Natural killer cell (primary cell): ENCODE data around the gene MCHR1. TPM values are rescaled to one million over a fixed set of nuclear protein-coding genes. Genes with fewer than 3 reads are reported as not detected.

ENCODE experiments used
- ATAC-seq, 3 donors: fragments of 150-1000 bp in 2 of 3; fragments of 200-7000 bp in 1 of 3; cut with Tn5 transposase; 1 replicate in 1 of 3; 2 replicates in 2 of 3; pipeline ENCODE4 v1.10.0; 2021; ENCODE audit warnings: mild to moderate bottlenecking in 2 of 3, moderate library complexity in 2 of 3
- DNase-seq, 2 donors: peaks; one replicate each; pipeline versions ENCODE4 v3.0.0 to v3.0.0-alpha.2; 2013 to 2021; ENCODE audit warnings: mixed read lengths in 1 of 2
- H3K27ac ChIP-seq: one replicate; pipeline ENCODE4 v1.5.1; 2013; ENCODE audit warnings: mild to moderate bottlenecking, low read length
- H3K27me3 ChIP-seq: one replicate; pipeline ENCODE4 v1.6.1; 2013; ENCODE audit warnings: low read length; ENCODE audit not compliant: control insufficient read depth, insufficient read depth
- H3K36me3 ChIP-seq: one replicate; pipeline ENCODE4 v1.6.1; 2013; ENCODE audit warnings: low read length; ENCODE audit not compliant: control insufficient read depth, insufficient read depth
- H3K4me1 ChIP-seq: one replicate; pipeline ENCODE4 v1.6.1; 2013; ENCODE audit warnings: low read length; ENCODE audit not compliant: control insufficient read depth, insufficient read depth
- H3K4me3 ChIP-seq: one replicate; pipeline ENCODE4 v1.5.1; 2013; ENCODE audit warnings: low read length
- H3K9me3 ChIP-seq: one replicate; pipeline ENCODE4 v1.6.1; 2013; ENCODE audit warnings: low read length; ENCODE audit not compliant: control insufficient read depth, insufficient read depth
- H3K27ac Mint-ChIP-seq, 2 donors: one replicate each; pipeline ENCODE4 v1.8.0; 2022; ENCODE audit warnings: mild to moderate bottlenecking in 2 of 2, mixed read lengths in 2 of 2, moderate library complexity in 1 of 2
- H3K27me3 Mint-ChIP-seq, 2 donors: one replicate each; pipeline ENCODE4 v1.8.0; 2022; ENCODE audit warnings: low read depth in 2 of 2, mixed read lengths in 2 of 2
- H3K36me3 Mint-ChIP-seq: one replicate; pipeline ENCODE4 v1.8.0; 2022; ENCODE audit warnings: mixed read lengths
- H3K4me1 Mint-ChIP-seq, 2 donors: one replicate each; pipeline ENCODE4 v1.8.0; 2022; ENCODE audit warnings: mixed read lengths in 2 of 2
- H3K4me3 Mint-ChIP-seq: one replicate; pipeline ENCODE4 v1.8.0; 2022; ENCODE audit warnings: mild to moderate bottlenecking, moderate library complexity, mixed read lengths
- H3K9me3 Mint-ChIP-seq, 2 donors: one replicate each; pipeline ENCODE4 v1.8.0; 2022; ENCODE audit warnings: mixed read lengths in 2 of 2
- WGBS: methylation state at CpG from one replicate; pipeline ENCODE4 v1.1.7; 2013; ENCODE audit warnings: missing lambda C conversion rate; ENCODE audit not compliant: insufficient coverage; 5-methylcytosine and 5-hydroxymethylcytosine counted together
- intact Hi-C: fragments of 100-400 bp; cut with micrococcal nuclease; formaldehyde crosslinking; loops from one replicate; pipeline ENCODE4 v1.14.2; 2022
- total RNA-seq, 4 donors: library from RNA; stranded (reverse); fragments of 120-200 nt in 1 of 4; gene quantifications; one replicate each; pipeline versions ENCODE4 v1.2.3 to v1.2.4, GENCODE V29; 2013 to 2022
- TF ChIP-seq, protein P1 (sequence below): fragments of 200-600 bp; IDR thresholded peaks from one replicate; pipeline ENCODE4 v1.8.0; 2022; ENCODE audit warnings: antibody characterized with exemption

MCHR1 gene
- total RNA-seq, 3 donors from 2014 or later (not counting 1 experiment from before 2014, with no cell fraction given): not detected

GRCh38 chr22:40641269-40641668, 38.0 kb upstream of the MCHR1 start:
- ATAC-seq: no peak
- H3K27ac Mint-ChIP-seq: no peak overlapping the region
- DNase-seq: no peak
- H3K36me3 Mint-ChIP-seq: no peaks in the 10 kb centered on the region
- no peak overlapping the region for H3K27ac ChIP-seq
- H3K9me3 ChIP-seq: no peaks in the 10 kb centered on the region
- H3K4me3 Mint-ChIP-seq: no peak overlapping the region
- peaks cover 6 to 17% of the 10 kb centered on the region in 2 donors for H3K4me1 Mint-ChIP-seq
- no peak overlapping the region for H3K4me3 ChIP-seq
- intact Hi-C loops: loop anchor here (10.0 kb wide), 1 partner anchor 1106 kb away; the partner anchor contains the start of gene RPS19BP1
- peaks cover 13% of the 10 kb centered on the region for H3K4me1 ChIP-seq
- TF ChIP-seq, protein P1, sequence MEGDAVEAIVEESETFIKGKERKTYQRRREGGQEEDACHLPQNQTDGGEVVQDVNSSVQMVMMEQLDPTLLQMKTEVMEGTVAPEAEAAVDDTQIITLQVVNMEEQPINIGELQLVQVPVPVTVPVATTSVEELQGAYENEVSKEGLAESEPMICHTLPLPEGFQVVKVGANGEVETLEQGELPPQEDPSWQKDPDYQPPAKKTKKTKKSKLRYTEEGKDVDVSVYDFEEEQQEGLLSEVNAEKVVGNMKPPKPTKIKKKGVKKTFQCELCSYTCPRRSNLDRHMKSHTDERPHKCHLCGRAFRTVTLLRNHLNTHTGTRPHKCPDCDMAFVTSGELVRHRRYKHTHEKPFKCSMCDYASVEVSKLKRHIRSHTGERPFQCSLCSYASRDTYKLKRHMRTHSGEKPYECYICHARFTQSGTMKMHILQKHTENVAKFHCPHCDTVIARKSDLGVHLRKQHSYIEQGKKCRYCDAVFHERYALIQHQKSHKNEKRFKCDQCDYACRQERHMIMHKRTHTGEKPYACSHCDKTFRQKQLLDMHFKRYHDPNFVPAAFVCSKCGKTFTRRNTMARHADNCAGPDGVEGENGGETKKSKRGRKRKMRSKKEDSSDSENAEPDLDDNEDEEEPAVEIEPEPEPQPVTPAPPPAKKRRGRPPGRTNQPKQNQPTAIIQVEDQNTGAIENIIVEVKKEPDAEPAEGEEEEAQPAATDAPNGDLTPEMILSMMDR: no peak
- no peaks in the 10 kb centered on the region for H3K27me3 ChIP-seq
- H3K9me3 Mint-ChIP-seq: no peaks in the 10 kb centered on the region
- H3K27me3 Mint-ChIP-seq: no peaks in the 10 kb centered on the region
- no peaks in the 10 kb centered on the region for H3K36me3 ChIP-seq
- WGBS: 93% methylated on average over 6 of the region's 6 CpGs

DNA sequence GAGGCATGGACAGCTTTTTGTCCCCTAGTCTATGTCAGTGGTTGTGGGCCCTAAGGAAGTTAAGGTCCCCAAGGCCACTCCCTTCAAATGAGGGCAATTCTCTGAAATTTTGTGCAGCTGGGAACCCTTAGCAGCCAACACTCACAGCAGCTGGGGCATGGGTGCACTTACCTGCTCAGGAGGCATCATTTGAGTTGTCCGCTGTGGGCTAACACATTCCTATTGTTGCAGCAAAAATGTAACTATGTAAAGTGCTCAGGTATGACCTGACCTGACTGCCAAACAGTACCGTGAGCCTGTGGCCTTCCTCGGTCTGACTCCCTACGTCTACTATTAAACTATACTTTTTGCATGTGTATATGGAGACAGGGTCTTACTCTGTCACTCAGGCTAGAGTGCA, 37.0 kb upstream of the MCHR1 start:
- no peak overlapping the region for H3K27ac ChIP-seq
- H3K36me3 ChIP-seq: no peaks in the 10 kb centered on the region
- H3K4me3 ChIP-seq: no peak overlapping the region
- ATAC-seq: no peak
- H3K9me3 Mint-ChIP-seq: no peaks in the 10 kb centered on the region
- no peak overlapping the region for H3K4me3 Mint-ChIP-seq
- H3K9me3 ChIP-seq: no peaks in the 10 kb centered on the region
- H3K36me3 Mint-ChIP-seq: no peaks in the 10 kb centered on the region
- H3K4me1 Mint-ChIP-seq: peaks cover 6 to 11% of the 10 kb centered on the region in 2 donors
- WGBS: 100% methylated on average over 3 of the region's 4 CpGs
- H3K27me3 ChIP-seq: no peaks in the 10 kb centered on the region
- intact Hi-C loops: loop anchor here (10.0 kb wide), 1 partner anchor 1108 kb away; the partner anchor contains the start of gene RPS19BP1
- TF ChIP-seq, protein P1: no peak
- H3K4me1 ChIP-seq: peaks cover 14% of the 10 kb centered on the region
- H3K27me3 Mint-ChIP-seq: no peaks in the 10 kb centered on the region
- DNase-seq: no peak
- no peak overlapping the region for H3K27ac Mint-ChIP-seq

DNA sequence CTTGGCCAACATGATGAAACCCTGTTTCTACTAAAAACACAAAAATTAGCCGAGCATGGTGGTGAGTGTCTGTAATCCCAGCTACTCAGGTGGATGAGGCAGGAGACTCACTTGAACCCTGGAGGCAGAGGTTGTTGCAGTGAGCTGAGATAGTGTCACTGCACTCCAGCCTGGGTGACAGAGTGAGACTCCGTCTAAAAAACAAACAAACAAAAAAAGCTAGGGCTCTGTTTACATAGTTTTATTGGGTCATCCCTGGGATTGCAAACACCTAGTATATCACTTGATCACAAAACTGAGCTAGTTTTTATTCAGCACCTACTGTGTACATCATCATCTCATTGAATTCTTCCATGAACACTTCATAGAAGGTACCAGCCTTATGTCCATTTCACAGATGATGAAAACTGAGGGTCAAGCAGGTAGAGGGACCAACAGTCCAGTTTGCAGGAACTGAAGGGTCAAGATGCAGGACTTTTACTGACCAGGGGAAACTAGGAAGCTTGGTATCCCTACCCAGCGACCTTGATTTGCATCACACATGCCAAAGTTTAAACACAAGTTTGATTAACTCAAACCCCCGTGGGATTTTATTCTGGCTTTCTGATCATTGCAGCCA, 33.6 kb upstream of the MCHR1 start:
- Histone ChIP-seq H3K27ac (no peak overlapping the region), H3K4me1 (peaks cover 4% of the 10 kb centered on the region), H3K4me3 (no peak overlapping the region), H3K9me3 (no peaks in the 10 kb centered on the region), H3K27me3 (no peaks in the 10 kb centered on the region), H3K36me3 (no peaks in the 10 kb centered on the region)
- no peaks in the 10 kb centered on the region for H3K9me3 Mint-ChIP-seq
- 61% methylated on average over 4 of the region's 4 CpGs for WGBS
- H3K4me1 Mint-ChIP-seq: peaks cover 0 to 5% of the 10 kb centered on the region in 2 donors
- no peak for ATAC-seq
- intact Hi-C loops: loop anchor here (1.0 to 10.0 kb wide), 3 partner anchors 120 to 1111 kb away; partner anchors contain the start of gene RPS19BP1
- no peaks in the 10 kb centered on the region for H3K36me3 Mint-ChIP-seq
- H3K27me3 Mint-ChIP-seq: no peaks in the 10 kb centered on the region
- no peak for DNase-seq
- H3K4me3 Mint-ChIP-seq: no peak overlapping the region
- peak overlapping the region in 1 of 2 donors; percentile 54 for H3K27ac Mint-ChIP-seq
- TF ChIP-seq, protein P1: no peak
